SK-N-SH treated with all-trans-retinoic acid at 6 μM for 48 hours (cell line): ENCODE measurements around the gene TPST2.

ENCODE experiments used
- ARNTL ChIP-seq: fragments of 450-650 bp; formaldehyde crosslinking; IDR thresholded peaks from 2 replicates; pipeline ENCODE4 v1.5.0; 2020; ENCODE audit warnings: low read depth, mild to moderate bottlenecking, moderate library complexity, borderline replicate concordance
- CREB5 ChIP-seq: fragments of 250-450 bp; sonication (Bioruptor Pico); IDR thresholded peaks from 2 replicates; pipeline ENCODE4 v1.5.1; 2020; ENCODE audit warnings: low read depth, mild to moderate bottlenecking, moderate library complexity
- CSDC2 ChIP-seq: fragments of 250-450 bp; sonication (Bioruptor Pico); IDR thresholded peaks from 2 replicates; pipeline ENCODE4 v1.5.0; 2020; ENCODE audit warnings: mild to moderate bottlenecking, moderate library complexity
- CSRNP3 ChIP-seq: fragments of 250-450 bp; sonication (Bioruptor Pico); IDR thresholded peaks from 2 replicates; pipeline ENCODE4 v1.5.1; 2021; ENCODE audit warnings: mild to moderate bottlenecking, moderate library complexity
- ESRRG ChIP-seq: fragments of 250-450 bp; sonication (Bioruptor Pico); IDR thresholded peaks from 2 replicates; pipeline ENCODE4 v1.6.1; 2021; ENCODE audit warnings: mild to moderate bottlenecking
- PATZ1 ChIP-seq: fragments of 250-450 bp; sonication (Bioruptor Pico); IDR thresholded peaks from 2 replicates; pipeline ENCODE4 v1.8.0; 2020; ENCODE audit warnings: mild to moderate bottlenecking, moderate library complexity, borderline replicate concordance
- POU6F1 ChIP-seq: fragments of 250-450 bp; sonication (Bioruptor Pico); IDR thresholded peaks from 2 replicates; pipeline ENCODE4 v1.8.0; 2021; ENCODE audit warnings: low read depth, mild to moderate bottlenecking, moderate library complexity, borderline replicate concordance
- RARB ChIP-seq: fragments of 250-450 bp; sonication (Bioruptor Pico); IDR thresholded peaks from 2 replicates; pipeline ENCODE4 v1.8.0; 2021; ENCODE audit warnings: mild to moderate bottlenecking, moderate library complexity
- SNAI2 ChIP-seq: fragments of 250-450 bp; sonication (Bioruptor Pico); IDR thresholded peaks from 2 replicates; pipeline ENCODE4 v1.5.0; 2020; ENCODE audit warnings: mild to moderate bottlenecking, moderate library complexity
- TCF4 ChIP-seq: fragments of 250-450 bp; sonication (Bioruptor Pico); IDR thresholded peaks from 2 replicates; pipeline ENCODE4 v1.8.0; 2021; ENCODE audit warnings: mild to moderate bottlenecking, moderate library complexity, borderline replicate concordance
- TSHZ2 ChIP-seq: fragments of 250-450 bp; sonication (Bioruptor Pico); IDR thresholded peaks from 2 replicates; pipeline ENCODE4 v1.5.0; 2020; ENCODE audit warnings: mild to moderate bottlenecking, moderate library complexity
- ZFP3 ChIP-seq: fragments of 250-450 bp; sonication (Bioruptor Pico); IDR thresholded peaks from 2 replicates; pipeline ENCODE4 v1.5.0; 2020; ENCODE audit warnings: mild to moderate bottlenecking, moderate library complexity
- ZFP30 ChIP-seq: fragments of 450-650 bp; formaldehyde crosslinking; IDR thresholded peaks from 2 replicates; pipeline ENCODE4 v1.5.0; 2022; ENCODE audit warnings: mild to moderate bottlenecking, moderate library complexity
- ZNF8 ChIP-seq: fragments of 450-650 bp; formaldehyde crosslinking; IDR thresholded peaks from 2 replicates; pipeline ENCODE4 v1.5.0; 2020; ENCODE audit warnings: mild to moderate bottlenecking, moderate library complexity

- TF ChIP-seq ZFP30 (CRISPR knock-in tag): no peak
- no peak for TF ChIP-seq CSDC2 (CRISPR knock-in tag)
- TF ChIP-seq CREB5 (CRISPR knock-in tag): no peak
- no peak for TF ChIP-seq POU6F1
- TF ChIP-seq TSHZ2 (CRISPR knock-in tag): no peak
- TF ChIP-seq ZFP3: no peak
- no peak for TF ChIP-seq PATZ1 (CRISPR knock-in tag)
- TF ChIP-seq TCF4 (CRISPR knock-in tag): no peak
- TF ChIP-seq ESRRG (CRISPR knock-in tag): no peak
- no peak for TF ChIP-seq RARB (CRISPR knock-in tag)
- no peak for TF ChIP-seq ZNF8 (CRISPR knock-in tag)
- no peak for TF ChIP-seq ARNTL (CRISPR knock-in tag)
- TF ChIP-seq CSRNP3 (CRISPR knock-in tag): no peak
- TF ChIP-seq SNAI2: no peak
These were observed 25.8 kb downstream of the TPST2 start for GRCh38 chr22:26564181-26564580.
